ENCODE data around the gene RPL22. TPM values are rescaled to one million over a fixed set of nuclear protein-coding genes. Genes with fewer than 3 reads are reported as not detected.

Gene RPL22
- total and polyA plus RNA-seq, 2 of the 8 experiments (the other 6 are each of a cell fraction or from before 2014, with no cell fraction given), result 133 to 521 TPM

DNA sequence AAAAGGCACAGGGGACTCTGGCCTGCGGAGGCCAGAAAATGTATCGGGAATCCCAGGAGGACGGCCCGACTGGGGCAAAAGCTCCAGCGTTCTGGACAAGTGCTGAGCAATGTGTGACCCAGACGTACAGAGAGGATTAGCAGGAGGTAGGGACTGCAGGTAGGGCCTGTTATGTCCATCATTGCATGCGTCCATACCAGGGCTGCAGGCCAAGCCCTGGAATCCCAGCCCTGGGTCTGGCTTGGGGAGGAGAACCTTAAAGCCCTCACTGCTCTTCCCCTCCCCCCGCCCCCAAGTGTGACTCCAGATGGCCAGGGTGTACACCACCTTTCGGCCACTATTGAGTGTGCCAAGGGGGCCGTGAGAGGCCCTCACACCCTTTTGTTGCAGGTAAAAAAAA is 8.5 kb upstream of the RPL22 start (continued):
- TF ChIP-seq, protein P1, sequence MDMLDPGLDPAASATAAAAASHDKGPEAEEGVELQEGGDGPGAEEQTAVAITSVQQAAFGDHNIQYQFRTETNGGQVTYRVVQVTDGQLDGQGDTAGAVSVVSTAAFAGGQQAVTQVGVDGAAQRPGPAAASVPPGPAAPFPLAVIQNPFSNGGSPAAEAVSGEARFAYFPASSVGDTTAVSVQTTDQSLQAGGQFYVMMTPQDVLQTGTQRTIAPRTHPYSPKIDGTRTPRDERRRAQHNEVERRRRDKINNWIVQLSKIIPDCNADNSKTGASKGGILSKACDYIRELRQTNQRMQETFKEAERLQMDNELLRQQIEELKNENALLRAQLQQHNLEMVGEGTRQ (IDR thresholded peaks at IDR 0.05; ENCODE audit: low read length), result no peak
- TF ChIP-seq POU5F1 (IDR thresholded peaks at IDR 0.05; ENCODE audit: low read depth, low read length) (no peak), TAF1 (IDR thresholded peaks at IDR 0.05; ENCODE audit: low read depth, low read length) (no peak), SP4 (IDR thresholded peaks at IDR 0.05; ENCODE audit: low read length) (no peak), CREB1 (IDR thresholded peaks at IDR 0.05) (no peak), BCL11A (IDR thresholded peaks at IDR 0.05; ENCODE audit: low read depth in 2 of 2, low read length in 2 of 2) (no peak)
